Inferior parietal cortex (tissue), 1 donor: ENCODE data around the gene MEOX2.

Experiments
- DNase-seq: peaks from one replicate; pipeline ENCODE4 v3.0.0-alpha.2; 2016; ENCODE audit errors: extremely low spot score

The MEOX2 gene

DNA sequence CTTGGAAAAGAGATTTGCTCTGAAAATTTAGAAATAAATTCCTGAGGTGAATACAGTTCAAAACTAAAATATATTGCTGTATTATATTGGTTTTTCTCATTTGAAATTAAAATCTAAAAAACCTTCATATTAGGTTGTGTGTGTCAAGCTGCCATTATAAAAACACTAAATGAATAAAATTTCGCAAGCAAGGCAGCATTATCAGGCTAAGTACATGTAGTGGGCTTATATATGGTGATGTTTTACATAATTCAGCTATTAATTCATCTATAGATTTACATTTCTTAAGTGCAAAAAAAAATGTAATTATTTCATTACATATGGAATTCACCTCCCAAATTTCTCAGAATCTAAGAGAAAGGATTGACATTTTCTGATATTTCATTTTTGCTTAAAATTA, 5.3 kb downstream of the MEOX2 start:
- no peak for DNase-seq

DNA sequence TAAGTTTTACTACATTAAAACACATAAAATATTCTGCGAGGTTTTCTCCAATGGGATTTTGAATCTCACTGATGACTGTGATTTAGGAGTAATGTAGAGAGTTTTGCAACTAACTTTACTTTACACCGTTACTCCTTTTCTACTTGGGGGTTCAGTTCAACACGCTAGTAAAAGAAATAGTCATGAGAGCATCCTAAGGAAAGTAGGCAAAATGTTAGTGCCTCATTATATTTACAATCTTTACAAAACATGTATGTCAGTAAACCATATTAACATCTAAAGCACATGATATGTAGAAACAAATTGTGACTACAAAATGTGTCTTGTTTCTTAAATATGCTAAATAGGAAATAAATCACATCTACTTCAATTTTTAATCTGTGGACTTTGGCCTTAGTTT, 6.0 kb downstream of the MEOX2 start:
- DNase-seq = no peak

DNA sequence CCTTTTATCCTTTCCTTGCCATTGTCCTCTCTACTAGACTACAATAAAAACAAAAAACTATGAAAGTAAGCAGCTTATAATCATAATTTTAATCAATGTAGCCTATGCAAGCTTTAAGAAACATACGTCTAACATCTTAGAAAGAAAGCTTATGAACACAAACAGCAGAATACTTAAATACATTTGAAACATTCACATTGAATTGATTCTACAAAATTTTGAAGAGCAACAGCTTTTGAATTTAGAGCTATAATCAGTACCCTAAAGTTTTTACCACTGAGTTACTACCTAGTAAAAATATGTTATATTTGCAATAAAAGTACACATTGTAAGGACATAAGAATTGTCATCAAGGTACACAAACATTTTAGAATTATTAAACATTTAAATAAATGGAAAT, 7.2 kb downstream of the MEOX2 start:
- DNase-seq = no peak

GRCh38 chr7:15678653-15679052, 7.8 kb downstream of the MEOX2 start:
- no peak for DNase-seq

DNA sequence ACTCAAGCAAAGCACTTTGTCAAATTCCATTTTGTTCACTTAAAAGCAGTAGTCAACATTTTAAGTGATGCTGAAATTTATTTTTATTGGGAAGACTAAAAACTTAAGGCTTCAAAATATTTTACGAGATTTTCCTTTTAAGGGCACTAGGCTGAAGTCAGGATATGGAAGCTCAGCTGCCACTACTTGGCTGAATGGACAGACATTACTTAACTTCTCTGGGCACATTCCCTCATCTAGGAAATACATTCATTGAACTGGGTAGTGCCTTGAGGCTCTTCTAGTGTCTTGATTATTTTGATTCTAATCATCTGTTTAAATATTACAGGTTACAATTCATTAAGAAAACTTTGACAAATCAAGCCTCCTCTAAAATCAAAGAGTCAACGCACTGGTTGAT, 11.1 kb downstream of the MEOX2 start:
- DNase-seq = no peak

DNA sequence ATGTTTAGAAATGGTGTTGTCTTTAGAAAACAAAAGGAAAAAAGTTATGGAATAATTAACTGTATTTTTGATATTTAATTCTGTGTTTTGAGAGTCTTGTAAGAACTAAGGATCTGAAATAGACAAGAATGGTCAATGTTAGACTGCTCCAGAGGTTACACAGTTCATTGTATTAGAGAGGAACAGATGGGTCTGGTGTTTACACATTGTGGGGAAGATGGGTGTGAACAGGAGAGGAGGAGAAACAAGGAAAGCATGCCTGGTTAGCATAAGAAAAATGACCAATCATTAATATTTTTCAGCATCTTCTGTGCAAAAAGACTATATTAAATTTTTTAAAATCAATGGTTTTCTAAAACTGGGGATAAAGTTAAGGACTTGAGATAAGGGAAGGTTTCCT, 11.9 kb downstream of the MEOX2 start:
- DNase-seq = no peak

- no peak for DNase-seq
These were observed 16.9 kb downstream of the MEOX2 start for GRCh38 chr7:15669443-15670090.

- no peak for DNase-seq
These were observed 18.5 kb downstream of the MEOX2 start for GRCh38 chr7:15667991-15668390.

GRCh38 chr7:15662451-15662850, 24.0 kb downstream of the MEOX2 start:
- no peak for DNase-seq

- DNase-seq = no peak
These were observed 28.2 kb downstream of the MEOX2 start for GRCh38 chr7:15658247-15658646.

GRCh38 chr7:15652776-15653290, 33.6 kb downstream of the MEOX2 start:
- no peak for DNase-seq

DNA sequence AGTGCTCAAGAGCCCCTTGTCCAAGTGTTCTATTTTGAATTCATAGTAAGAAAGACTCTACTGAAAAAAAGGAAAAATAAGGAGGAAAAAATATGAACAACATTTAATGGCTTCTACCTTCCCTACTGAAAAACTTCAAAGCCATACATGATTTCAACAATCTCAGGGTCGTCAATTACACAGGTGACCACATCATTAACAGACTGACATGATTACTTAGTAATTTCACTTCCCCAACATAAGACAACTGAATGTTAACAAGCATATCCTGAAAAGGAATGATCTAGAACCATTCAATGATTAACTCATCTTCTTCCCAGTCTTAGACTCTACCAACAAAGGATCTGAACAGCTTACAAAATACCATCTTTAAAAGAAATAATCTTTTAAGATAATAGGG, 34.8 kb downstream of the MEOX2 start:
- DNase-seq = no peak

GRCh38 chr7:15650787-15651186, 35.7 kb downstream of the MEOX2 start:
- DNase-seq = no peak

DNA sequence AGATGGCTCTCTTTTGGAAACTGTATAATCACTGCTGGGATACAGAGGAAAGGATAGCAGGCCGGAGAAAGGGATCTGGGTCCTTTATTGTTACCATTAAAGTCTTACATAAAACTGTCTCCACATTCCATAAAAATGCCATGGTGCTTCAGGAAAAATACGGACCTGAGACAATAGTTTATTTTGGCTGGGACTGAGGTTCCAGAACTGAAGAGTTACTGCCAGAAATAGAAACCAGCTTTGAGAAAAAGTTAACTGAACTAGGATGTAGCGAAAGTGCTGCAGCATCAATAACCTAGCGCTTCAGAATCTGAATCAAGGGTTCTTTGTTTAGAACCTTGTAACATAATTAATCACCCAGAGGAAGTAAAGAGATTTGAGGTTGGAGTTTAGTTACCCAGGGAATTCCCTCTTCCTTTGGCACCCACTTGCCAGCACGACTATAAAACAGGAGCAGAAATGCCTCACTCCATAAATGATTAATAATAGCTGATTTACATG, 38.0 kb downstream of the MEOX2 start:
- DNase-seq = no peak

DNA sequence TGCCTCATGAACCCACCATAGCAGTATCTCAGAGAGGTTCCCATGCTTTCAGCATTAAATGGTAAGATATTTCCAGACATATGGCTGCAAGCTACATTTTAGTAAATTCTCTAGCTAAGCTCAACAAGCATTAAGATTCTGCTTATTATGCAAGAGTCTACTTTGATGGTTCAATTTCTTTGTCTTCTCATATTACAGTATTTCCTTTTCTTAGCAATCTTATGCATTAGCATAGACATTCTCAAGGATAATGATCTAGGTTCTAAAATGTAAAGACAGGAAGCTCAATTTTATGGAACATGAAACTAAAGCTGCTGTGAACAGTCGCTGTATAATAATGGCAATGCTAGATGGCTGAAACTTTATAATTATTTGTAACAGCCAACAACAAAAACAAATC, 39.2 kb downstream of the MEOX2 start:
- no peak for DNase-seq

GRCh38 chr7:15643000-15643705, 43.3 kb downstream of the MEOX2 start:
- no peak for DNase-seq

DNA sequence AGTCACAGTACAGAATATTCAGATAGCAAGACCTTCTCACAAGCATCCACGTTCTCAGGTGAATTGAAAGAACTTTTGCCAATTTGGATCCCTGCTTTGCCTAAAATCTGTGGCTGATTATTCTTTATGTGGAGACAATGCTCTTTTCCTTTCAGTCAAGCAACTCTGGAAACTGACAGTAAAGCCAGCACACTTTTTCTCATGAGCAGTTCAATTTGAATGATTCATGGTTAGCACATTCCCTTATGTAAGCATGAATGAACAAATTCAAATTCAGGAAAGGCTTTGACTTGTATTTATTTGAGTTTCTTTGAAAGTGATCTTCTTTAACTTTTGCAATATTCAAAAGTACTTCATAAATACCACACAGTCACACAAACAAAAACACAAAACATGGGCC, 57.6 kb downstream of the MEOX2 start:
- DNase-seq = peak; percentile 45

GRCh38 chr7:15626041-15626440, 60.4 kb downstream of the MEOX2 start:
- no peak for DNase-seq

DNA sequence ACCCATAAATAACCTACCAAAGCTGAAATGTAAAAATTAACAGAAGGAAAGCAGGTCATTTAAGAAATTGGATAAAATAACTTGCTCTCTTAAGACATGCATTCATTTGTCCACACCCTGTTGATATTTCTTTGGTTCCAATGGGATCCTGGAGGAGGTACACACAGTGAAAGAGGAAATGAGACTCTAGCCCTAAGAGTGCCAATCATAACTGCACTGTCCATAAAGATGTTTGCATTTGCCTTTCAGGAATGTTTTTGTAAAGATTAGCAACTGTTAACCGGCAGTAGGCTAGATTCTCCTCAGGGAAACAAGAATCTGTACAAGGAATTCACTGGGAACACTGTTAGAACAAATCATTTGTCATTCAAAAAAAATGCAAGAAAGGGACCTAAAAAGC, 61.0 kb downstream of the MEOX2 start:
- no peak for DNase-seq

- no peak for DNase-seq
These were observed 65.0 kb downstream of the MEOX2 start for GRCh38 chr7:15621468-15621867.

- DNase-seq = no peak
These were observed 65.8 kb downstream of the MEOX2 start for GRCh38 chr7:15620491-15621185.

DNA sequence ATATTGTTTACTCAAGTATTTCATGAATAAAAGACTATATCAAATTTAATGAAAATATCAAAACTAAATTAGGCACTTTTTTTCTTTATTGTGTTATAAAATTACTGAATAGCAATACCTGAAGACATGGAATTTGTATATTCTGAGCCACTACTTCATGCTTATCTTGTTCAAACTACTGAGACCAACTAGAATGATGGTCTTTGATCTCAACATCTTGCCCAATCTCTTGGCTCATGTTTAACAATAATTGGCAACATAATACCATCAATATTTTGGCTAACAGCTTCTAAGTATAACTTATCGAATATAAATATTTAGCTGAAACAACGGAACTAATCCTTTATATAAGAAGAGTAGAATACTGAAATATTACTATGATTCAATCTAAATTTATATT, 68.2 kb downstream of the MEOX2 start:
- DNase-seq = no peak

GRCh38 chr7:15612205-15612604, 74.3 kb downstream of the MEOX2 start:
- DNase-seq = no peak
